GM21447 (cell line): ENCODE measurements around the gene ERC2.

Experiments used
- ATAC-seq: cut with Tn5 transposase; IDR thresholded peaks from one replicate; pipeline ENCODE4 v1.9.1; 2021; ENCODE audit not compliant: unreplicated experiment

Gene ERC2

DNA sequence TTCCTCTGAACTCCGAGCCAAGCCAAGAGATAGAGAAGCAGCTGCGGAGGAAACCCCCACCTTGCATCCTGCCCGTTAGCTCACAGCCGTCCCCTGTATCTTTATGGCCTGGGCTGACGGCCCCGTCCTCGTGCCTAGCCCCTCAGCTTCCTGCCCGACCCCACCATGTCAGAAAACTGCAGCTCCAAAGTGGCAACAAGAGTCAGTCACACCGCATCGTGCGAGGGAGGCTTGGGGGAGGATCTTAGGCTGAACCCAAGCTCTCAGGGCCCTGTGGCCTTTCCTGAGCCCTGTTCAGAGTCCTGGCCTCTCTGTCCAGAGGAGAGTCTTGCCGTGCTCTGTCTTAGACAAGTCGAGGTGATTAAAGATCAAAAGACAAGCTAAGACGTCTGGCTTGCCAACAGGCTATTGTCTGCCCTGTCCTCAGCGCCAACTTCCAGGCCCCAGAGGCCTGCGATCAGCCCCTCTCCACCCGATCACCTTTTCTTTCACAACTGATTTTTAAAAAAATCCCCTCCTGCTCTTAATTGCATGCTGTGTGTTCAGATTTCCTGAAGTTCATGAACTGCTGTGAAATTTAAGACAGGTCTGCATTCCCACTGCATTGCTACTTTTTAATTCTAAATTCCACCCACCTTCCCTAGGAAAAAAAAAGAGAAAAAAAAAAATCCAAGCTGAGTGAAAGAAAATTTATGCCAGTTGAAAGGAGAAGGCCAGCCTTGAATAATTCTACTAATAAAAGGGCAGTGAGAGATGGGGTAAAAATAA is 891.5 kb downstream of the ERC2 start:
- ATAC-seq, result no peak

DNA sequence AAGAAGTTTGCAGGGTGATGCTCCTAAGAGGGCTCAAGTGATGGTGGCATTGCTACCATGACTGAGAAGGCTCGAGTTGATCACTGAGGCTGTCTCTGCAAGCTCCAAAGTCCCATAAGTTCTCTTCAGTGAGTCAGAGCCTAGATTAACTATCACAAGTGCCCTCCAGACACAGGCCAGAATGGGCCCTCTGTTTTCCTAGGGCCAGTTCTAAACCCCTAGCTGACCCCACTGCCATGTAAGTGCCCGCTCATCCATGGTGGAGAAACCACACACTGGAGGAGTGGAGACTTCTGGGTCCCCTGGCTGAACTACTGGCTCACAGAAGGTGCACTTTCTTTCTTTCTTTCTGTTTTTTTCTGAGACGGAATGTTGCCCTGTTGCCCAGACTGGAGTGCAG is 893.6 kb downstream of the ERC2 start:
- ATAC-seq, result no peak

DNA sequence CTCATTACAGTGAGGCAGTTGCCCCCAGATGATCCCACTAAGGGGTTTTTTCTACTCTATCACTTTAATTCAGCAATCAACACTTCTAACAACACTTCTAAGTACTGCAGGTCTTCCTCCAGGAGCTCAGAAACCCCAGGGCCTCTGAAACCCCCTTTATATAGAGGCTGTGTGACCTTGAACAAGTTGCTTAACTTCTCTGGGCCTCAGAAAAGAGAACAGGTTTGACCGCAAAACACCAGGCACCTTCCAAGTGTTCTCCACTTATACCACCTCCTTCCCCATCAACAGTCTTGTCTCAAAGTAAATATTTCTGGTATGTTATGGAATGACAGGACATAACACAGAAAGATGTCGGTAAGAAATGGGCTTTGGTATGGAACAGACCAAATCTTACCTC is 895.5 kb downstream of the ERC2 start:
- ATAC-seq, result no peak

DNA sequence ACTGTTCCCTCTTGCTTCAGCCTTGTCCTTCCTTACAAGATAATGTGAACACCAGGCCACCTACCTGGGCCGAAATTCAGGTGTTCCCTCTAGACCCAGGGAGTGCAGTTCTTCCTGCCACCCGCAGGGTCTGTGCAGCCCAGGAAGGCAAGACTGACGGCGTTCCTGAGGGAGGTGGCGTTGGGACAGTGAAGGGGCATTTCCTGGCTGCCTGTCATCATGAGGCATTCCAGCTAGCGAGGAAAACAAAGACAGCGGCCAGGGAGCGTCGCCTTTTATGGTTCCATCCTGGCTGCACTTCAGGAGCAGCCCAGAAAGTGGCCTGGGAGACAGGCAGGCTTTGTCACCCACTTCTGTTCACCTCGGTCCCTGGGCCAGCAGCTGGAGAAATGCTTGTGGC is 896.4 kb downstream of the ERC2 start:
- no peak for ATAC-seq

DNA sequence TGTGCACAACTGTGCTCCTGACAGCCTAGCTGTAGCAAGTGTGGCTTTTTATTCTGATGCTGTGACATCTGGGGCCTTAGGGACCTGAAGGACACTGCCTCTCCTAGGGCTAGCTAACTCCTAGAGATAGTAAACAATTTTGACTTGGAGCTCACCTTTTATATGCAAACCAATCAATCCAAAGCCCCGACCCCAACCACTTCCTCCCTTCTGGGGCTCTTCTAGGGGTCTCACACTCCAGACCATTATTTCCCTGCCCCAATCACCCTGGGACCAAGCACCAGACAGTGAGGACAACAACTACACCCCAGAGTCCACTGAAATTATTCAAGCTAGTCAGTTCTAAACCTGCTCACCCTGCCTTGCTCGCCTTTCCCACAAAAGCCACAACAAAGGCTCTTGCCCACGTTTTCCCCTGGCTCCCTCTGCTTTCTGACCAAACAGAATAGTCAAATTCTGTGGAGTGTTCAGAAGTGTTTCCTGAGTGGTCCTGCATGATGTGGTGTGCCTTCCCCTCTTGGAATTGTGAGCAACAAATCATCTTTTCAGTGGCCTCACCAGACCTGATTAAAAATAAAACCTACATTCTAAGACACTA is 897.0 kb downstream of the ERC2 start:
- ATAC-seq, result no peak

DNA sequence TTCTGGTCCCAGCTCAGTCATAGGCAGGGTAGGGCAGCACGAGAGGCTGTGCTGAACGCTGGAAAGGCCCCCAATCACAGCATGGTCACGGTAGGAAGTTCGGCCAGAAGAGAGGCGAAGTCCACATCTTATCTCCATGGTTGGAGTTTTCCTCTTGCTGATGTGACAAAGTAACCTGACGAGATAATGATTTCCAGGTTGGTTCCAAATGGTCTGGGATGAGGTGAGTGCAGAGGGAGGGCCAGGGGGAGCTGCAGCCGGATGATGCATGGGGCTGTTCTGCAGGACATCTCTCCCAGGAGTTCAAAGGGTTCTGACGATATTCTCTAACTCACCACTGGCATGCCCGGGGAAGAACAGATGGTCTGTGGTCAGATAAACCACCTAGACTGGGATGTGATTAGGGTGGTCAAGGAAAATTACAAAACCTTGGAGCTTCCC is 898.0 kb downstream of the ERC2 start:
- ATAC-seq, result no peak

DNA sequence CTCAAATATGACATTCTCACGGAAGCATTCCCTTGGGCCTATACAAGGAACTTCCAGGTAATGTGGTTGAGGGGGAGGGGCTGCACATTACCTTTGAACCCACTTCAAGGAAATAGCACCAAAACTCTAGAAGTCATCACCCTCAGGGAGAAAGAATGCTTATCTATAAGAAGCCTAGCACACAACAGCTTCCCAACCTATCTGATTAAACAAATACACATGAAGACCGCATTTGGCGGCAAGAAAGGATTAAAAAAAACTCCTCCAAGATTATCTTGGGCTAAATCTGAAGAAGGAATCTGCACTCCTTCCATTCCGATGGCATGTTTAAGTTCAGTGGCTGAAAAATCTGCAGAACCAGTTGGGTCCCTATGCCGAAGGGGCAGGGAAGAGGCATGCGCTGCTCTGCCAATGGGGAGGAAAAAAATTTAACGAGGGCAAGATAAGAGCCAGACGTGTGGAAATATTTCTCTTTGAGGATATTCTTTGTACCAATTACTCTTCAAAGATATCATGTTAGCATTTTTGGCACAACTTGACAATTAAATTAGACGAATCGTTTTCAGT is 899.2 kb downstream of the ERC2 start:
- ATAC-seq, result no peak

DNA sequence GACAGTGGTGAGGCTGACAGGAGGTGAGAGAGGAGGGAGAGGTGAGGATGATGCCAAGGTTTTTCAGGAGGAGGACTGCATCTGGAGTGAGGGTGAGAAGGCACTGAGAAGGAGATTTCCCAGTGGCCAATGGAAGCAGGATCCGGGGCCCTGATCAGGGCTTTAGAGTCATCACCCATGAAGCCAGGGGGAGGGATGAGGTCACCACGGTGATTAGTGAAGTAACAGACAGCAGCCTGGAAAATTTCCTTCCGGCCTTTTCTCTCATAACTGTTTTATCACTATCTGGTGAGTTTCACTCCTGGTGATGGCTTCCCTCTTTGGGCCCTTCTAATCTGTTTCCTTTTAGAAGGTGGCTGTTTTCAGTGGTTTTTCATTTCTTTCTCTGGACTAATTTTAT is 900.7 kb downstream of the ERC2 start:
- ATAC-seq, result no peak

DNA sequence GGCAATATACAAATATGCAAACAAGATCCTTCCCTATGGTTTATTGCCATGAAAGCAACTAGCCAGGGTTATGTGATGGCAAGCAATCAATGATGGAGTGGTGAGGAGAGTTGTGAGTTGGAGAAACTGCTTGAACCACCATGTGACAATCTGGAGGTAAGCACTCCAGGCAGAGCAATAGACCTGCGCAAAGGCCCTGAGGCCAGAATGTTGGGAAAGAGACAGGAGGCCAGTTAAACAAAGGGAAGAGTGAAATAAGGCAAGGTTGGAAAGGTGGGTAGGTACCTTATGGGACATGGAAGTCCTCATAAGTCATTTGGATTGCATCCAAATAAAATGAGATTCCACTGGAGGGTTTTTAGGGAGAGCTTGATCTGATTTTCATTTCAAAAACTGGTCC is 901.1 kb downstream of the ERC2 start:
- ATAC-seq, result no peak

DNA sequence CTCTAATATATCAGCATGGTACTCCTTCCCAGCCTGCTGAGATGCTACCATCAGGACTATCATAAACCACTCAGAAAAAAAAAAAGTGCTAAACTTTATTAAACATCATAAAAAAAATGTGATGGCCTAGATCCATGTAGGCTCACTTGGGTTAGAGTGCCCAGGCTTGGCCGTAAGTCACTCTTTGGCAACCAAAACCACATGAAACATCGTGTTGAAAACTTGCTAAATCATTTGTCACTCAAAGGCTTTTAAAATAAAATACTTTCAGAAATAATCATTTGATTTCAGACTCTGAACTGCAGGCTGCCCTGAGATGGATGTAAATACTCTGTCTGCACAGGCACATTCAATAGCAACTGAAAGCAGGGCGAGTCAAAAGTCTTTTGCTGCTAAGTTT is 902.7 kb downstream of the ERC2 start:
- no peak for ATAC-seq

DNA sequence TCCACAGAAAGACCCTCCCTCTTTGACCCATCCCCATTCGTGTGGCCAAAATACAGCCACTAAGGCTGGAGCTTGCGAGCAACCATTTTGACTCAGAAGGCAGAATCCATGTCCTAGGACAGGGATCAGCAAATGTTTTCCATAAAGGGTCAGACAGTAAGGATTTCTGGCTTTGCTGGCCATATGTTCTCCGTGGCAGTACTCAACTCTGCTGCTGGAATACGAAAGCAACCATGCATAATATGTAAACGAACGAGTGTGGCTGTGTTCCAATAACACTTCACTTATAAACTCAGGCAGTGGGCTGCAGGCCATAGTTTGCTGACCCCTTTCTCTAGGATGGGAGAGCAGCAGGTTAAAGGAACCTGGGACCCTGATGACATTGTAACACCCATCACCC is 903.5 kb downstream of the ERC2 start:
- no peak for ATAC-seq

DNA sequence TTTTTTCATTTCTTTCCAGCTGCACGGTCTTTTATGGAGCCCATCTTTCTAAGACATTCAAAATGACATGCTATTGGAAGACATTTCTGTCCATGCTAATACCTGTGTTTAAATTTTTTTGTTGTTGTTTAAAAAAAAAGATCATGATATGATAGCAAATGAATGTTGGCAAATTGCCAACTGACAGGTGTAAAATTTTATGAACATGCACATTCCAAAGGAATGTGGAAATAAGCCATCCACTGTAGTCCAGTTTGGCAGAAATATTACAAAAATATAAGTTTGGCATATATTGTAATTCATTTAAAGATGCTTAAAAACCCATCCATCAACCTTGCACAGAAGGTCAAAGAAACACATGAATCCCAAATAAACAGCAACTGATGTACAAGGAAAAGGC is 905.6 kb downstream of the ERC2 start:
- no peak for ATAC-seq

DNA sequence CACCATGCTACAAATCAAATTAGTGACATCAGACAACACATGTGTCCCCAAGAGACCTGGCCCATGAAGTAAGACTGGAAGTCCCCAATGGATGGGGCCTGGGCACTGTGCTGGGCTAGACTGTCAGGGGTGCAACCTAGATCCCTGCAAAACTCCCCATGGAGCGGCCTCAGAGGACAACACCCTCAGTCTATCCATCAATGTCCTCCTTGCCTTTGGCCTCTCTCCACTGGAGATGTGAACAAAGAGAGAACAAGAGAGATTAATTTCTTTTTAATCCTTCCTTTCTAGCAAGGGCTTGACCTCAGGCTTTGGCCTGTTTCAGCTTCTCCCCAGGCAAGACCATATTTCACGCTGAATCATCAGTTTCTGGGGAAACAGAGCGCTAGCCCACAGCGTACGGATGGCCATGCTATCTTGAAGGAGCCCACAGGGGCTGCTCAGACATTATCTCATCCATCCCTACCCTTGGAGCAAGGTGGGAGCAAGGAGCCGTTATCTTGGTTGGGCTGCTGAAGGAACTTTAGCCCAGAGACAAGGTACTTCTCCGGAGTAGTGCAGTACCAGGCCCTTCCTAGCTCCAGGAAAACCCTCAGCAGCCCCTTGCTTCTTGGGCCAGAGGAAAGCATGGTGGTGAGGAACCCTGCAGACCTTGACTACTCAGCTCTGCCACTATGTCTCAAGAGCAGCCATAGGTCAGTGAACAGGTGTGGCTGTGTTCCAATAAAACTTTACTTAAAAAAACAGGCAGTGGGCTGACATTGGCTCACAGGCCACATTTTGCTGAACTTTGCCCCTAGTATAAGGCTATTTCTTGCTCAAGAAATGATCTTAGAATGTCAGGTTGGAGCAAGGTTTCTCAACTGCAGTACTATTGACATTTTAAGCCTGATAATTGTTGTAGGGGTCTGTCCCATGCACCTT is 908.5 kb downstream of the ERC2 start:
- ATAC-seq, result no peak

DNA sequence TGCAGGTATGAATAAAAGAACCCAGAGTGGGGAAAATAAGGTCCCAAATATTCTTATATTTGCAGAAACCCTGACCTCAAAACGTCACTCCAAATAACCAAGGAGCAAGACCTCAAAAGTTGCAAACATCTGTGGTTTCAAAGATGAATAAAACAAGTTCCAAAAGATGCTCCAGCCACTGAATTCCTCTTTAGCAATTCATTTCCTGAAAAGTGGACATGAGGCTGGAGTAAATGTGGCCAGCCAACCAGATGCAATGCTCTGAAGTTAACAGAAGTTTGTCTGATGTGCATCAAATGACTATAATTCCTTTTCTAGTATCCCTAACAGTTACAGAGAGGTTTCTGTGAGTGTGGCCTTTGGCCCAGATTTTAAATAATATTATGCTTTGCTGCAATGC is 910.0 kb downstream of the ERC2 start:
- ATAC-seq, result no peak

DNA sequence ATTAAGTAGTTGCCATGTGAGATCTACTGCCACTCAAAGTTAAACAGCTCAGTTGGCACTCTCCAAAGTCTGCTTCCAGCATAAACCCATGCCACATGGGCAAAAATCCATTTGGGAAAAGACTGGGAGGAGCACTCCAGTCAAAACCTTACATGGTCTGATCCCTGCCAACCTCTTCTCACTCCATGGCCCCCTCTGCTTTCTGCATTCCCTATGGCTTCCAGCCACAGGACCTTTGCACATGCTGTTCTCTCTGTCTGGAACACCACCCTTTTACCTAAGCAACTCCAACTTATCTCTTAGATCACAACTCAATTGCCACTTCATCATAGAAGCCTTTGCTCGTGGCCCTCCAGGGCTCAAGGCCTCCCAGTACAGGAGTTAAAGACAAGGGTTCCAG is 910.7 kb downstream of the ERC2 start:
- no peak for ATAC-seq

DNA sequence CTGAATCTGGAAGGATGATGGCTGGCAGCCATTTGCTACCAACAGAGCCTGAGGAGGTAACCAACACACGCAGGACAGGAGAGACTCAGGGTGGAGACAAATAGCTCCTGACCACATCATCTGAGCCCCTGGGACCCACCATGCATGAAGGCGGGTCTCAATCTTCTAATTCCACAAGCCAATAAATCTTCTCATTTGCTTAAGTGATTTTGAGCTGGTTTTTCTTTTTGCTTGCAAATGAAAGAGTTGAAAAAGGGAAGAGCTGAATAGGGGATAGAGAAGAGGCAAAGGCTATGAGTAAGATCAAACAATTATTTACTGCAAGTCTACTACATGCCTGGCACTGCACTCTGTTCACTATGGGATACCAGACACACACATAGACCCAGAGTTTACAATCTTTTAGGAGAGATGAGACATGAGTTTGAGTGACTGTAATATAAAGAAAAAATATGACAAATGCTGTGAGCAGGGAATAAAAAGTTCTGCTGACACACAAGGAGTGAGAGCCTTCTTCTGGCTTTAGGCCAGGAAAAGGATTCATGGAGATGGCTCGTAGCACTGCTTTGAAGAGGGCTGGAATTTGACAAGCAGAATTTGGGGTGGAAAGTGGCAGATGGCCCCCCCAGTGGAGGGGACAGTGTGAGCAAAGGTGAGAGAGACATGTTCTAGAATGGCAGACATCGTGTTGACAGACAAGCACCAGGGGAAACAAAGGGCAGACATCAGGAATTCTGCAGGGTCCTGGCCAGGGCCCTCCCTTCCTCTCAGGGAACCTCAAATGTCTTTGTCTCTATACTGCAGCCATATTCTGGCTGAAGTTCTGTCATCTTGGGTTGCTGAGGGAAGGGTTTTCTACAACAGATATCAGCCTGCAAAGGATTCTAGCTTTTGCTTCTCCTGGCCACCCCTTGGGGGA is 911.4 kb downstream of the ERC2 start:
- ATAC-seq, result no peak

DNA sequence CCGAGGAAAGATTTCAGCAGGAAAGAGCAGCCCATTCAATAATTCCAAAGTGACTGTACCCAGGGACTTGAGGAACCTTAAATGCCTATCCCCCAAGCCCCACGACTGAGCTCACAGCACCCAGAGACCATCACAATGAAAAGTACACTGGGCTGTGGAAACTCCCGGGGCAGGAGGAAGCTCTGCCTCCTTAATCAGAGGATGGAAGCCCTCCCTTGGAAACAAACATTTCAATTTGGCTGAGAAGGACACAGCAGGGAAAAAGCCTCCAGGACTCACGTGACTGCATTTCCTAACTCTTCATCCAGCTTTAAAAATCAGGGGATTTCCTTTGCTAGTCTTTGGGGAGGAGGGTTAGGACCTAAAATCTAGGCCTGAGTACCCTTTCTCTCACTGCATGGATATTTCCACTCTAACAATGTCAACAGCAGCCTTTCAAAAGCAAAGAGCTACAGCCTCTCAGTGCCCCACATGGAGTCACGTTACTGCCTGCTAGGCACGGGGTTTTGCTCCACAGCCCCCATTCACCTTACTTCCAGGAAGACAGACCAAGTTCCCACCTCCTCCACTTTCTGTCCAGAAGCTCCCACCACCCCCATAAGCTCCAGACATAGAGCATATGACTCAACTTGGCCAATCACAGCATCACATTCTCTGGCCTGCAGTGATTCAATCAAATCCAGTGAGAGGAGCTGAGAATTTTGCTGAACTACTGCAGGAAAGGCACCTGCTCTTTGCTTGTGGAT is 912.2 kb downstream of the ERC2 start:
- no peak for ATAC-seq

DNA sequence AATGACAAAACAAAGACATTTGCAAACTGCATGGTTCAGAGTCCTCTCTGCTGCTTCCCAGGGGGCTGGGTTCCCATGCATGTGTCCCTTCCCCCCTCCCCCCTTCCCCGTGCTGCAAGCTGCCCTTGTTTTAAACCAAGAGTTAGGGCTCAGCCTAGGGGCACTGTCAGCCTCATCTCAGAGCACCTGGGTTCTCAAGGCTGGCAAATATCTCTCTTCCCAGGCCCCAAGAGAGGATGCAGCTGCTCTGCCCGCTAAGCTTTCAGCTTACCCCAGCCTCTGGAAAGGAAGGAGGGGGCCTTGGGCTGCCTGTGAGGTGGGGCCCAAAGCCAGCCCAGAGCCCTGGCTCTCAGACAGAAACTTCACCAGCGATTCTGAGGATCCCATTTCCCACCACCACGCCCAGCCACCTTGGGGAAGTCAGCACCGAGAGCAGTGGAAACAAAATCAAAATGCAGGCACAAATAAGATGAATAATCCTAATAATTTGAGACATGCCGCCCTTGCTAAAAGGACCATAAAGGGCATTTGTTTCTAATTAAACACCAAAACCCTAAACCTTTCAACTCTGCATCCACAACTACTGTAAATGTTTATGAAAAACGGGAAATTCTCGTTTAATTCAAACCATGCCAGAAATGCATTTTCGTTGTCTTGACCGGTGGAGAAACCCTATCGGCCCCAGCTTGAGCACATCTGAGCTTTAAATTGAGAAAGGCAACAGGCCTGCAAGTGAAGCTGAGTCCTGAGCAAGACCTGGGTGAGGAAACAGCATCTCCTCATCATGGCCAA is 913.4 kb downstream of the ERC2 start:
- ATAC-seq, result no peak

DNA sequence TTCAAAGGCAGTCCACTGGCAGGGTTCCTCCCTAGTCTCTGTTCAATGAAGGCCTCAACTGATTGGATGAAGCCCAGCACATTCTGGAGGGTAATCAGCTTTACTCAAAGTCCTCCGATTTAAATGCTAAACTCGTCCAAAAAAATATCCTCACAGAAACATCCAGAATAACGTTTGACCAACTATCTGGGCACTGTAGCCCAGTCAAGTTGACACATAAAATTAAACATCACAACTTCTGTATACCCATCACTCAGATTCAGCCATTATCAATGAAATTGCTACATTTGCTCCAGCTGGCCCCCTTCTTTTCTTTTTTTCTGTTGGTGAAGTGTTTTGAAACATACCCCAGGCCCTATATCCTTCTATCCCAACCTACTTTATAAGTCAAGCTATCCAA is 916.6 kb downstream of the ERC2 start:
- no peak for ATAC-seq
